DND-41 (cell line): ENCODE results near the gene WDR86.

Experiments used
- ATAC-seq: fragments of 200-7000 bp; cut with Tn5 transposase; 3 replicates; pipeline ENCODE4 v1.9.1; 2021; ENCODE audit warnings: low read depth; ENCODE audit not compliant: insufficient read depth
- DNase-seq: peaks from one replicate; pipeline ENCODE4 v3.0.0-alpha.2; 2020
- H2AFZ ChIP-seq: 2 replicates; pipeline ENCODE4 v1.6.0; 2012; ENCODE audit warnings: low read depth, low read length
- H3K27ac ChIP-seq: 2 replicates; pipeline ENCODE4 v1.5.1; 2012; ENCODE audit warnings: low read length, inconsistent platforms
- H3K27me3 ChIP-seq: fragments of 200-600 bp; sonication (generic); 2 replicates; pipeline ENCODE4 v1.6.0; 2012; ENCODE audit warnings: low read length, mild to moderate bottlenecking, inconsistent platforms; ENCODE audit not compliant: insufficient read depth, poor library complexity
- H3K36me3 ChIP-seq: 2 replicates; pipeline ENCODE4 v1.5.1; 2012; ENCODE audit warnings: low read length, inconsistent platforms; ENCODE audit not compliant: insufficient read depth
- H3K4me1 ChIP-seq: 2 replicates; pipeline ENCODE4 v1.5.1; 2012; ENCODE audit warnings: mild to moderate bottlenecking, low read length; ENCODE audit not compliant: insufficient read depth
- H3K4me2 ChIP-seq: 2 replicates; pipeline ENCODE4 v1.6.0; 2012; ENCODE audit warnings: mild to moderate bottlenecking, moderate library complexity, low read length, inconsistent platforms; ENCODE audit not compliant: insufficient read depth
- H3K4me3 ChIP-seq, 2 experiments: fragments of 200-600 bp in 1 of 2; shearing (Covaris generic) in 1 of 2; 2 replicates each; pipeline ENCODE4 v1.5.1; 2012 to 2016; ENCODE audit warnings: inconsistent platforms in 2 of 2, low read length in 2 of 2, mild to moderate bottlenecking in 2 of 2, low read depth in 1 of 2, moderate library complexity in 1 of 2
- H3K79me2 ChIP-seq: 2 replicates; pipeline ENCODE4 v1.6.0; 2012; ENCODE audit warnings: low read length, inconsistent platforms; ENCODE audit not compliant: insufficient read depth
- H3K9ac ChIP-seq: 2 replicates; pipeline ENCODE4 v1.6.0; 2012; ENCODE audit warnings: low read depth, mild to moderate bottlenecking, inconsistent platforms, low read length, moderate library complexity
- H3K9me3 ChIP-seq: 2 replicates; pipeline ENCODE4 v1.5.1; 2012; ENCODE audit warnings: low read length, moderate library complexity, mild to moderate bottlenecking, inconsistent platforms; ENCODE audit not compliant: insufficient read depth, severe bottlenecking
- H4K20me1 ChIP-seq: 2 replicates; pipeline ENCODE4 v1.6.0; 2012; ENCODE audit warnings: low read length; ENCODE audit not compliant: insufficient read depth
- CTCF ChIP-seq: IDR thresholded peaks from 2 replicates; pipeline ENCODE4 v1.5.1; 2012; ENCODE audit warnings: borderline replicate concordance, low read length, moderate library complexity, mild to moderate bottlenecking; ENCODE audit not compliant: poor library complexity, severe bottlenecking; ENCODE audit errors: extremely low read depth
- EZH2 ChIP-seq: IDR thresholded peaks from 3 replicates; pipeline ENCODE4 v1.6.1; 2012; ENCODE audit warnings: borderline replicate concordance, low read depth, mild to moderate bottlenecking, moderate library complexity, low read length, inconsistent platforms; ENCODE audit not compliant: severe bottlenecking

Gene WDR86

GRCh38 chr7:151400626-151401315, 9.1 kb downstream of the WDR86 start:
- no peak overlapping the region for H3K4me3 ChIP-seq
- H3K9ac ChIP-seq, result no peak overlapping the region
- H3K9me3 ChIP-seq, result peaks cover 7% of the 10 kb centered on the region
- TF ChIP-seq CTCF (no peak), EZH2 (no peak)
- no peaks in the 10 kb centered on the region for H4K20me1 ChIP-seq
- no peak for DNase-seq
- no peaks in the 10 kb centered on the region for H3K27me3 ChIP-seq
- peak overlapping the region; percentile 50 for H3K27ac ChIP-seq
- H3K4me1 ChIP-seq, result peaks cover 39% of the 10 kb centered on the region
- ATAC-seq, result no peak
- H3K36me3 ChIP-seq, result peaks cover 18% of the 10 kb centered on the region
- no peaks in the 10 kb centered on the region; the same call in 1 of the 2 replicates for H3K79me2 ChIP-seq
- no peak overlapping the region for H2AFZ ChIP-seq
- no peak overlapping the region for H3K4me2 ChIP-seq

GRCh38 chr7:151399906-151400305, 9.9 kb downstream of the WDR86 start:
- no peaks in the 10 kb centered on the region for H3K79me2 ChIP-seq
- H3K4me1 ChIP-seq, result peaks cover 30% of the 10 kb centered on the region
- no peaks in the 10 kb centered on the region for H3K27me3 ChIP-seq
- peaks cover 18% of the 10 kb centered on the region for H3K36me3 ChIP-seq
- no peak overlapping the region for H3K4me2 ChIP-seq
- no peak overlapping the region for H3K4me3 ChIP-seq
- no peak for TF ChIP-seq CTCF
- TF ChIP-seq EZH2, result no peak
- H3K9ac ChIP-seq, result no peak overlapping the region
- H4K20me1 ChIP-seq, result no peaks in the 10 kb centered on the region
- ATAC-seq (no peak), DNase-seq (no peak)
- H3K9me3 ChIP-seq, result peaks cover 7% of the 10 kb centered on the region
- H3K27ac ChIP-seq, result peak overlapping the region; percentile 27; the same call in 1 of the 2 replicates
- H2AFZ ChIP-seq, result no peak overlapping the region

GRCh38 chr7:151399305-151399601, 10.6 kb downstream of the WDR86 start:
- no peaks in the 10 kb centered on the region for H3K79me2 ChIP-seq
- no peaks in the 10 kb centered on the region for H3K27me3 ChIP-seq
- peaks cover 24% of the 10 kb centered on the region for H3K4me1 ChIP-seq
- peaks cover 7% of the 10 kb centered on the region for H3K9me3 ChIP-seq
- no peak for DNase-seq
- no peak for ATAC-seq
- H3K4me2 ChIP-seq, result no peak overlapping the region
- H3K4me3 ChIP-seq, result no peak overlapping the region
- H3K36me3 ChIP-seq, result peaks cover 18% of the 10 kb centered on the region
- TF ChIP-seq CTCF, result no peak
- TF ChIP-seq EZH2, result no peak
- no peaks in the 10 kb centered on the region for H4K20me1 ChIP-seq
- H3K9ac ChIP-seq, result no peak overlapping the region
- no peak overlapping the region for H2AFZ ChIP-seq
- no peak overlapping the region for H3K27ac ChIP-seq
